Measurements from ENCODE around the gene BMP5. TPM values are rescaled to one million over a fixed set of nuclear protein-coding genes. Genes with fewer than 3 reads are reported as not detected.

Gene BMP5
- total and polyA plus RNA-seq, 9 of the 15 experiments (the other 6 are each of a cell fraction or from before 2014, with no cell fraction given) = not detected

DNA sequence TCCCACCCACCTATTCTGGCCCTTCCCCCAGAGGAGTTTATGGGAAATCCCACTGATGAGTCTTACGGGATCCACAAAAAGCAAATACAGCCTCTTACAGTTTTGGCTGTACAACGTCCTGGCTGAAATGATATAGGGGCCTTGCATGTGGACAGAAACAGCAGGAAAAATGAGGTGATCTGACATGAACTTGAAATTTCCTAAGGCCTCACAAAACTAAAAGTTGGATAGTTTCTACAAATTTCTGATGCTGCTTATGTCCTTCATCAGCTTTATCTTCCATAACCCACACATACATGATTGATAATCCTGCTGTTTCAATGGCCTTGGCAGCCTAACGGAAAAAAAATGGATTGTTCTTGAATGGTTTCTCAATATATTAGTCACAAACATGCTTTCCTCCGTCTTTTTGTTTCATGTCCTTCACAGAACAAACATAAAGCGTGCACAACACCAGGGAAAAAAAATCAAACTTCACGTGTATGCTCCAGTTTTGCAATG is 118.8 kb downstream of the BMP5 start:
- no peaks in the 10 kb centered on the region for H3K27me3 ChIP-seq (ENCODE audit: control insufficient read depth in 2 of 2, insufficient read depth in 2 of 2, low read length in 2 of 2)
- H3K79me2 ChIP-seq (ENCODE audit: control insufficient read depth, insufficient read depth, low read length) = no peaks in the 10 kb centered on the region
- WGBS (ENCODE audit: insufficient coverage, low coverage, missing lambda C conversion rate) = 0% methylated on average over 6 of the region's 6 CpGs
- H3K4me1 ChIP-seq (replicated peaks in 1 of 2; ENCODE audit: control insufficient read depth in 2 of 2, insufficient read depth in 2 of 2, low read length in 2 of 2) = no peaks in the 10 kb centered on the region
- ATAC-seq = no peak
- no TSS peak for BruUV-seq (replicated peaks)
- H3K9me1 ChIP-seq (ENCODE audit: control insufficient read depth, insufficient read depth, low read length) = no peaks in the 10 kb centered on the region
- H4K20me1 ChIP-seq (replicated peaks; ENCODE audit: control insufficient read depth, insufficient read depth, low read length) = no peaks in the 10 kb centered on the region
- FAIRE-seq = no peak
- CTCF ChIA-PET (ENCODE audit: low intra/inter-chr PET ratio) = no interaction called here
- in situ Hi-C loops (cut with MboI) (no loop called here), intact Hi-C loops (cut with micrococcal nuclease) (no loop called here)
- H3K9ac ChIP-seq (ENCODE audit: insufficient read depth in 1 of 2, low read depth in 2 of 2, low read length in 2 of 2) = no peak overlapping the region
- POLR2A ChIA-PET = no interaction called here
- no peak overlapping the region for H3K27ac ChIP-seq (ENCODE audit: extremely low read depth, low read depth, low read length)
- no peak overlapping the region for H2AFZ ChIP-seq (ENCODE audit: low read depth, low read length)
- no peak overlapping the region for H3K4me2 ChIP-seq (ENCODE audit: insufficient read depth, low read length)
- no peak overlapping the region for H3K4me3 ChIP-seq
- 0 out of 2 replicates have a peak, but pooled peaks cover under 1% of the 10 kb centered on the region for H3K9me3 ChIP-seq (replicated peaks; ENCODE audit: control insufficient read depth, insufficient read depth, low read depth, low read length)
- DNase-seq (ENCODE audit: extremely low read depth in 1 of 4, low spot score in 3 of 4) = no peak
- no peaks in the 10 kb centered on the region for H3K36me3 ChIP-seq (ENCODE audit: control insufficient read depth, insufficient read depth, low read length)
- TF ChIP-seq ZNF316 (IDR thresholded peaks at IDR 0.05) (no peak), PML (IDR thresholded peaks at IDR 0.05; ENCODE audit: low read length) (no peak), POLR2G (IDR thresholded peaks at IDR 0.05; ENCODE audit: low read depth, low read length) (no peak), HMGN3 (IDR thresholded peaks at IDR 0.05; ENCODE audit: borderline replicate concordance, extremely low read depth, insufficient read length, low read depth, low read length) (no peak), RB1 (IDR thresholded peaks at IDR 0.05; ENCODE audit: low read depth) (no peak), NFXL1 (CRISPR knock-in tag; IDR thresholded peaks at IDR 0.05) (no peak), NR2C2 (CRISPR knock-in tag; IDR thresholded peaks at IDR 0.05) (no peak), NR2C2 (tag; IDR thresholded peaks at IDR 0.05) (no peak)
- TF ChIP-seq, protein P1, sequence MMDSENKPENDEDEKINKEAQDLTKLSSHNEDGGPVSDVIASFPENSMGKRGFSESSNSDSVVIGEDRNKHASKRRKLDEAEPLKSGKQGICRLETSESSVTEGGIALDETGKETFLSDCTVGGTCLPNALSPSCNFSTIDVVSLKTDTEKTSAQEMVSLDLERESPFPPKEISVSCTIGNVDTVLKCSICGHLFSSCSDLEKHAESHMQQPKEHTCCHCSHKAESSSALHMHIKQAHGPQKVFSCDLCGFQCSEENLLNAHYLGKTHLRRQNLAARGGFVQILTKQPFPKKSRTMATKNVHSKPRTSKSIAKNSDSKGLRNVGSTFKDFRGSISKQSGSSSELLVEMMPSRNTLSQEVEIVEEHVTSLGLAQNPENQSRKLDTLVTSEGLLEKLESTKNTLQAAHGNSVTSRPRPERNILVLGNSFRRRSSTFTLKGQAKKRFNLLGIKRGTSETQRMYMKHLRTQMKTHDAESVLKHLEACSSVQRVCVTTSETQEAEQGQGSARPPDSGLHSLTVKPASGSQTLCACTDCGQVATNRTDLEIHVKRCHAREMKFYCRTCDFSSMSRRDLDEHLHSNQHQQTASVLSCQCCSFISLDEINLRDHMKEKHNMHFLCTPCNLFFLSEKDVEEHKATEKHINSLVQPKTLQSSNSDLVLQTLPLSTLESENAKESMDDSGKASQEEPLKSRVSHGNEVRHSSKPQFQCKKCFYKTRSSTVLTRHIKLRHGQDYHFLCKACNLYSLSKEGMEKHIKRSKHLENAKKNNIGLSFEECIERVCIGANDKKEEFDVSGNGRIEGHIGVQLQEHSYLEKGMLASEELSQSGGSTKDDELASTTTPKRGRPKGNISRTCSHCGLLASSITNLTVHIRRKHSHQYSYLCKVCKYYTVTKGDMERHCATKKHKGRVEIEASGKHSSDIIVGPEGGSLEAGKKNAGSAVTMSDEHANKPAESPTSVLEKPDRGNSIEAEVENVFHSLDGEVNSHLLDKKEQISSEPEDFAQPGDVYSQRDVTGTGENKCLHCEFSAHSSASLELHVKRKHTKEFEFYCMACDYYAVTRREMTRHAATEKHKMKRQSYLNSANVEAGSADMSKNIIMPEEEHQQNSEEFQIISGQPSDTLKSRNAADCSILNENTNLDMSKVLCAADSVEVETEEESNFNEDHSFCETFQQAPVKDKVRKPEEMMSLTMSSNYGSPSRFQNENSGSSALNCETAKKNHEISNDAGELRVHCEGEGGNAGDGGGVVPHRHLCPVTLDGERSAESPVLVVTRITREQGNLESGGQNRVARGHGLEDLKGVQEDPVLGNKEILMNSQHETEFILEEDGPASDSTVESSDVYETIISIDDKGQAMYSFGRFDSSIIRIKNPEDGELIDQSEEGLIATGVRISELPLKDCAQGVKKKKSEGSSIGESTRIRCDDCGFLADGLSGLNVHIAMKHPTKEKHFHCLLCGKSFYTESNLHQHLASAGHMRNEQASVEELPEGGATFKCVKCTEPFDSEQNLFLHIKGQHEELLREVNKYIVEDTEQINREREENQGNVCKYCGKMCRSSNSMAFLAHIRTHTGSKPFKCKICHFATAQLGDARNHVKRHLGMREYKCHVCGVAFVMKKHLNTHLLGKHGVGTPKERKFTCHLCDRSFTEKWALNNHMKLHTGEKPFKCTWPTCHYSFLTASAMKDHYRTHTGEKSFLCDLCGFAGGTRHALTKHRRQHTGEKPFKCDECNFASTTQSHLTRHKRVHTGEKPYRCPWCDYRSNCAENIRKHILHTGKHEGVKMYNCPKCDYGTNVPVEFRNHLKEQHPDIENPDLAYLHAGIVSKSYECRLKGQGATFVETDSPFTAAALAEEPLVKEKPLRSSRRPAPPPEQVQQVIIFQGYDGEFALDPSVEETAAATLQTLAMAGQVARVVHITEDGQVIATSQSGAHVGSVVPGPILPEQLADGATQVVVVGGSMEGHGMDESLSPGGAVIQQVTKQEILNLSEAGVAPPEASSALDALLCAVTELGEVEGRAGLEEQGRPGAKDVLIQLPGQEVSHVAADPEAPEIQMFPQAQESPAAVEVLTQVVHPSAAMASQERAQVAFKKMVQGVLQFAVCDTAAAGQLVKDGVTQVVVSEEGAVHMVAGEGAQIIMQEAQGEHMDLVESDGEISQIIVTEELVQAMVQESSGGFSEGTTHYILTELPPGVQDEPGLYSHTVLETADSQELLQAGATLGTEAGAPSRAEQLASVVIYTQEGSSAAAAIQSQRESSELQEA (IDR thresholded peaks at IDR 0.05; ENCODE audit: low read depth) = no peak
- TF ChIP-seq, protein P2, sequence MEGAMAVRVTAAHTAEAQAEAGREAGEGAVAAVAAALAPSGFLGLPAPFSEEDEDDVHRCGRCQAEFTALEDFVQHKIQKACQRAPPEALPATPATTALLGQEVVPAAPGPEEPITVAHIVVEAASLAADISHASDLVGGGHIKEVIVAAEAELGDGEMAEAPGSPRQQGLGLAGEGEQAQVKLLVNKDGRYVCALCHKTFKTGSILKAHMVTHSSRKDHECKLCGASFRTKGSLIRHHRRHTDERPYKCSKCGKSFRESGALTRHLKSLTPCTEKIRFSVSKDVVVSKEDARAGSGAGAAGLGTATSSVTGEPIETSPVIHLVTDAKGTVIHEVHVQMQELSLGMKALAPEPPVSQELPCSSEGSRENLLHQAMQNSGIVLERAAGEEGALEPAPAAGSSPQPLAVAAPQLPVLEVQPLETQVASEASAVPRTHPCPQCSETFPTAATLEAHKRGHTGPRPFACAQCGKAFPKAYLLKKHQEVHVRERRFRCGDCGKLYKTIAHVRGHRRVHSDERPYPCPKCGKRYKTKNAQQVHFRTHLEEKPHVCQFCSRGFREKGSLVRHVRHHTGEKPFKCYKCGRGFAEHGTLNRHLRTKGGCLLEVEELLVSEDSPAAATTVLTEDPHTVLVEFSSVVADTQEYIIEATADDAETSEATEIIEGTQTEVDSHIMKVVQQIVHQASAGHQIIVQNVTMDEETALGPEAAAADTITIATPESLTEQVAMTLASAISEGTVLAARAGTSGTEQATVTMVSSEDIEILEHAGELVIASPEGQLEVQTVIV (CRISPR knock-in tag; IDR thresholded peaks at IDR 0.05; ENCODE audit: borderline replicate concordance) = no peak
- TF ChIP-seq, protein P3, sequence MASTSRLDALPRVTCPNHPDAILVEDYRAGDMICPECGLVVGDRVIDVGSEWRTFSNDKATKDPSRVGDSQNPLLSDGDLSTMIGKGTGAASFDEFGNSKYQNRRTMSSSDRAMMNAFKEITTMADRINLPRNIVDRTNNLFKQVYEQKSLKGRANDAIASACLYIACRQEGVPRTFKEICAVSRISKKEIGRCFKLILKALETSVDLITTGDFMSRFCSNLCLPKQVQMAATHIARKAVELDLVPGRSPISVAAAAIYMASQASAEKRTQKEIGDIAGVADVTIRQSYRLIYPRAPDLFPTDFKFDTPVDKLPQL (IDR thresholded peaks at IDR 0.05; ENCODE audit: extremely low read depth, insufficient read length) = no peak

All from K562 (cell line).